ENCODE measurements around the gene LSM2. TPM values are rescaled to one million over a fixed set of nuclear protein-coding genes. Genes with fewer than 3 reads are reported as not detected.

LSM2 gene
- total and polyA plus RNA-seq, 9 of the 15 experiments (the other 6 are each of a cell fraction or from before 2014, with no cell fraction given): 154 to 407 (median 223) TPM

DNA sequence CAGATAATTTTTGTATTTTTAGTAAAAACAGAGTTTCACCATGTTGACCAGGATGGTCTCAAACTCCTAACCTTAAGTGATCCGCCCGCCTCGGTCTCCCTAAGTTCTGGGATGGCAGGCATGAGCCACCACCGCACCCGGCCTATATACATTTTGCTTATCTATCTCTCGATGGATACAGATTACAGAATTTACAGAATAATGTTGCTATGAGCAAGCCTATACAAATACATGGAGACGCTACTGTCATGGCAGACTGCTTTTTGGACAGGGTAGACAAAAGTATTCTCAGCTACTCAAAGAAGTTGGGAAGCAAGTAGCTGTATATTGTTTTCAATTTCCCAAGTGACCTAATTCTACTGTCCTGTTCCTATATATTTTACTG lies 6.7 kb upstream of the LSM2 start (continued):
- TF ChIP-seq, protein P1, sequence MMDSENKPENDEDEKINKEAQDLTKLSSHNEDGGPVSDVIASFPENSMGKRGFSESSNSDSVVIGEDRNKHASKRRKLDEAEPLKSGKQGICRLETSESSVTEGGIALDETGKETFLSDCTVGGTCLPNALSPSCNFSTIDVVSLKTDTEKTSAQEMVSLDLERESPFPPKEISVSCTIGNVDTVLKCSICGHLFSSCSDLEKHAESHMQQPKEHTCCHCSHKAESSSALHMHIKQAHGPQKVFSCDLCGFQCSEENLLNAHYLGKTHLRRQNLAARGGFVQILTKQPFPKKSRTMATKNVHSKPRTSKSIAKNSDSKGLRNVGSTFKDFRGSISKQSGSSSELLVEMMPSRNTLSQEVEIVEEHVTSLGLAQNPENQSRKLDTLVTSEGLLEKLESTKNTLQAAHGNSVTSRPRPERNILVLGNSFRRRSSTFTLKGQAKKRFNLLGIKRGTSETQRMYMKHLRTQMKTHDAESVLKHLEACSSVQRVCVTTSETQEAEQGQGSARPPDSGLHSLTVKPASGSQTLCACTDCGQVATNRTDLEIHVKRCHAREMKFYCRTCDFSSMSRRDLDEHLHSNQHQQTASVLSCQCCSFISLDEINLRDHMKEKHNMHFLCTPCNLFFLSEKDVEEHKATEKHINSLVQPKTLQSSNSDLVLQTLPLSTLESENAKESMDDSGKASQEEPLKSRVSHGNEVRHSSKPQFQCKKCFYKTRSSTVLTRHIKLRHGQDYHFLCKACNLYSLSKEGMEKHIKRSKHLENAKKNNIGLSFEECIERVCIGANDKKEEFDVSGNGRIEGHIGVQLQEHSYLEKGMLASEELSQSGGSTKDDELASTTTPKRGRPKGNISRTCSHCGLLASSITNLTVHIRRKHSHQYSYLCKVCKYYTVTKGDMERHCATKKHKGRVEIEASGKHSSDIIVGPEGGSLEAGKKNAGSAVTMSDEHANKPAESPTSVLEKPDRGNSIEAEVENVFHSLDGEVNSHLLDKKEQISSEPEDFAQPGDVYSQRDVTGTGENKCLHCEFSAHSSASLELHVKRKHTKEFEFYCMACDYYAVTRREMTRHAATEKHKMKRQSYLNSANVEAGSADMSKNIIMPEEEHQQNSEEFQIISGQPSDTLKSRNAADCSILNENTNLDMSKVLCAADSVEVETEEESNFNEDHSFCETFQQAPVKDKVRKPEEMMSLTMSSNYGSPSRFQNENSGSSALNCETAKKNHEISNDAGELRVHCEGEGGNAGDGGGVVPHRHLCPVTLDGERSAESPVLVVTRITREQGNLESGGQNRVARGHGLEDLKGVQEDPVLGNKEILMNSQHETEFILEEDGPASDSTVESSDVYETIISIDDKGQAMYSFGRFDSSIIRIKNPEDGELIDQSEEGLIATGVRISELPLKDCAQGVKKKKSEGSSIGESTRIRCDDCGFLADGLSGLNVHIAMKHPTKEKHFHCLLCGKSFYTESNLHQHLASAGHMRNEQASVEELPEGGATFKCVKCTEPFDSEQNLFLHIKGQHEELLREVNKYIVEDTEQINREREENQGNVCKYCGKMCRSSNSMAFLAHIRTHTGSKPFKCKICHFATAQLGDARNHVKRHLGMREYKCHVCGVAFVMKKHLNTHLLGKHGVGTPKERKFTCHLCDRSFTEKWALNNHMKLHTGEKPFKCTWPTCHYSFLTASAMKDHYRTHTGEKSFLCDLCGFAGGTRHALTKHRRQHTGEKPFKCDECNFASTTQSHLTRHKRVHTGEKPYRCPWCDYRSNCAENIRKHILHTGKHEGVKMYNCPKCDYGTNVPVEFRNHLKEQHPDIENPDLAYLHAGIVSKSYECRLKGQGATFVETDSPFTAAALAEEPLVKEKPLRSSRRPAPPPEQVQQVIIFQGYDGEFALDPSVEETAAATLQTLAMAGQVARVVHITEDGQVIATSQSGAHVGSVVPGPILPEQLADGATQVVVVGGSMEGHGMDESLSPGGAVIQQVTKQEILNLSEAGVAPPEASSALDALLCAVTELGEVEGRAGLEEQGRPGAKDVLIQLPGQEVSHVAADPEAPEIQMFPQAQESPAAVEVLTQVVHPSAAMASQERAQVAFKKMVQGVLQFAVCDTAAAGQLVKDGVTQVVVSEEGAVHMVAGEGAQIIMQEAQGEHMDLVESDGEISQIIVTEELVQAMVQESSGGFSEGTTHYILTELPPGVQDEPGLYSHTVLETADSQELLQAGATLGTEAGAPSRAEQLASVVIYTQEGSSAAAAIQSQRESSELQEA (IDR thresholded peaks at IDR 0.05; ENCODE audit: low read depth): no peak
- no peak for TF ChIP-seq NFE2 (IDR thresholded peaks at IDR 0.05; ENCODE audit: low read depth)
- TF ChIP-seq ZNF699 (CRISPR knock-in tag; IDR thresholded peaks at IDR 0.05; ENCODE audit: insufficient replicate concordance): no peak
- peak; percentile 15 for TF ChIP-seq SMAD1 (IDR thresholded peaks at IDR 0.05; ENCODE audit: low read depth, low read length, partially characterized antibody)
- no peak for TF ChIP-seq ARID1B (IDR thresholded peaks at IDR 0.05)
- TF ChIP-seq ZNF134 (CRISPR knock-in tag; conservative IDR thresholded peaks at IDR 0.05): no peak
- TF ChIP-seq ZFX (CRISPR knock-in tag; IDR thresholded peaks at IDR 0.05): no peak
- no peak for TF ChIP-seq HNRNPLL (IDR thresholded peaks at IDR 0.05; ENCODE audit: low read depth, low read length, poor library complexity, severe bottlenecking)
- no peak for TF ChIP-seq ZNF778 (CRISPR knock-in tag; IDR thresholded peaks at IDR 0.05)
- no peak for TF ChIP-seq HDAC2 (IDR thresholded peaks at IDR 0.05)
- no peak; the same call in 1 of the 2 replicates for TF ChIP-seq ZNF239 (CRISPR knock-in tag; IDR thresholded peaks at IDR 0.05)
- TF ChIP-seq EP300 (IDR thresholded peaks at IDR 0.05; ENCODE audit: low read length): no peak
- no peak for TF ChIP-seq ZNF347 (CRISPR knock-in tag; IDR thresholded peaks at IDR 0.05; ENCODE audit: low read depth)
- TF ChIP-seq ZNF232 (CRISPR knock-in tag; IDR thresholded peaks at IDR 0.05): 0 out of 2 replicates have a peak, but pooled peaks have one; percentile 32
- TF ChIP-seq KLF6 (CRISPR knock-in tag; IDR thresholded peaks at IDR 0.05; ENCODE audit: borderline replicate concordance): no peak
- TF ChIP-seq SUPT5H (IDR thresholded peaks at IDR 0.05): no peak
- TF ChIP-seq CBFA2T3 (IDR thresholded peaks at IDR 0.05): no peak
- peak; percentile 78 for TF ChIP-seq DDX20 (tag; IDR thresholded peaks at IDR 0.05; ENCODE audit: low read depth)
- TF ChIP-seq ZNF586 (CRISPR knock-in tag; conservative IDR thresholded peaks at IDR 0.05): no peak
- TF ChIP-seq RBM14 (IDR thresholded peaks at IDR 0.05; ENCODE audit: borderline replicate concordance, insufficient read depth, low read depth, low read length): no peak
- TF ChIP-seq ZC3H11A (IDR thresholded peaks at IDR 0.05; ENCODE audit: low read depth, low read length): no peak
- no peak for TF ChIP-seq NCOA1 (IDR thresholded peaks at IDR 0.05; ENCODE audit: low read depth)
- TF ChIP-seq RCOR1 (IDR thresholded peaks at IDR 0.05; ENCODE audit: borderline replicate concordance in 1 of 2, low read depth in 2 of 2, low read length in 2 of 2): 0 out of 4 replicates have a peak, but pooled peaks of 1 of the 2 experiments have one; percentile 1
- no peak for TF ChIP-seq CC2D1A (IDR thresholded peaks at IDR 0.05)
